NCI-H2196 treated with DMSO at 0.1 percent for 48 hours (cell line): ENCODE data around the gene PTPRK.

Experiments
- DNase-seq: peaks from one replicate; lab custom pipeline; 2025; ENCODE audit not compliant: unreplicated experiment; lab: John Stamatoyannopoulos, UW

PTPRK gene

GRCh38 chr6:128516514-128516898 lies 3.9 kb downstream of the PTPRK start:
- DNase-seq, result no peak

GRCh38 chr6:128515550-128516513 lies 4.6 kb downstream of the PTPRK start:
- no peak for DNase-seq

GRCh38 chr6:128513878-128514277 lies 6.5 kb downstream of the PTPRK start:
- no peak for DNase-seq

- no peak for DNase-seq
Measured at GRCh38 chr6:128512296-128512695, 8.1 kb downstream of the PTPRK start.

- no peak for DNase-seq
Measured at GRCh38 chr6:128511506-128511905, 8.9 kb downstream of the PTPRK start.

GRCh38 chr6:128509709-128510108 lies 10.7 kb downstream of the PTPRK start:
- DNase-seq, result no peak

- no peak for DNase-seq
Measured at GRCh38 chr6:128508588-128509296, 11.7 kb downstream of the PTPRK start.

- DNase-seq, result no peak
Measured at GRCh38 chr6:128507337-128508310, 12.8 kb downstream of the PTPRK start.

GRCh38 chr6:128505603-128506002 lies 14.8 kb downstream of the PTPRK start:
- no peak for DNase-seq

GRCh38 chr6:128504003-128504654 lies 16.3 kb downstream of the PTPRK start:
- DNase-seq, result no peak

- DNase-seq, result no peak
Measured at GRCh38 chr6:128500749-128501600, 19.4 kb downstream of the PTPRK start.

GRCh38 chr6:128500014-128500413 lies 20.4 kb downstream of the PTPRK start:
- no peak for DNase-seq

- DNase-seq, result no peak
Measured at GRCh38 chr6:128499079-128499731, 21.2 kb downstream of the PTPRK start.

GRCh38 chr6:128498234-128498633 lies 22.2 kb downstream of the PTPRK start:
- no peak for DNase-seq

GRCh38 chr6:128495536-128496333 lies 24.7 kb downstream of the PTPRK start:
- no peak for DNase-seq

GRCh38 chr6:128494440-128494839 lies 26.0 kb downstream of the PTPRK start:
- DNase-seq, result no peak

- DNase-seq, result no peak
Measured at GRCh38 chr6:128493877-128494276, 26.5 kb downstream of the PTPRK start.

- DNase-seq, result no peak
Measured at GRCh38 chr6:128492386-128492785, 28.0 kb downstream of the PTPRK start.
